Measurements from ENCODE around the gene NDUFS7. TPM values are rescaled to one million over a fixed set of nuclear protein-coding genes. Genes with fewer than 3 reads are reported as not detected.

The NDUFS7 gene
- polyA plus RNA-seq, 3 donors = 119 to 232 (median 211) TPM

GRCh38 chr19:1399745-1400144, 16.0 kb downstream of the NDUFS7 start:
- Histone ChIP-seq H4K20me1 (ENCODE audit: insufficient read depth, low read length) (no peaks in the 10 kb centered on the region), H3K4me3 (replicated peaks in 1 of 3; ENCODE audit: low read depth in 2 of 3, low read length in 3 of 3) (no peak overlapping the region), H3K36me3 (replicated peaks in 1 of 2; ENCODE audit: control insufficient read depth in 1 of 2, insufficient read depth in 2 of 2, low read length in 2 of 2) (peaks cover 3 to 8% of the 10 kb centered on the region in 2 donors), H3K27ac (ENCODE audit: low read depth in 1 of 2, low read length in 2 of 2) (no peak overlapping the region), H3K4me1 (ENCODE audit: control insufficient read depth in 1 of 2, insufficient read depth in 2 of 2, low read length in 2 of 2) (peaks cover 24 to 47% of the 10 kb centered on the region in 2 donors), H3K9ac (ENCODE audit: insufficient read depth, low read length, poor library complexity, severe bottlenecking) (no peak overlapping the region), H3K27me3 (ENCODE audit: control insufficient read depth in 2 of 2, insufficient read depth in 2 of 2, low read length in 2 of 2) (peaks cover 4 to 32% of the 10 kb centered on the region in 2 donors), H3K4me2 (replicated peaks; ENCODE audit: extremely low read depth, low read length, poor library complexity, severe bottlenecking) (no peak overlapping the region), H2AFZ (ENCODE audit: insufficient read depth, low read depth, low read length, poor library complexity, severe bottlenecking) (no peak overlapping the region), H3K79me2 (ENCODE audit: insufficient read depth, low read length) (no peaks in the 10 kb centered on the region), H3K9me3 (replicated peaks in 1 of 2; ENCODE audit: control insufficient read depth in 1 of 2, insufficient read depth in 1 of 2, low read length in 2 of 2) (no peaks in the 10 kb centered on the region)
- Mint-ChIP-seq H3K27ac (no peak overlapping the region), H3K4me1 (peaks cover 33% of the 10 kb centered on the region), H3K27me3 (ENCODE audit: low read depth in 3 of 3) (peaks cover 21 to 44% (median 31%) of the 10 kb centered on the region in 3 donors), H3K9me3 (peaks cover 0 to 3% (median 1%) of the 10 kb centered on the region in 7 donors), H3K4me3 (no peak overlapping the region), H3K36me3 (peaks cover 0 to 3% of the 10 kb centered on the region in 2 donors)
- DNase-seq = no peak
- intact Hi-C loops (cut with micrococcal nuclease) = no loop called here
- WGBS (ENCODE audit: insufficient coverage) = 96% methylated on average over 14 of the region's 15 CpGs
- TF ChIP-seq CTCF (IDR thresholded peaks at IDR 0.05) = no peak

GRCh38 chr19:1400281-1401137, 16.8 kb downstream of the NDUFS7 start:
- intact Hi-C loops (cut with micrococcal nuclease) = no loop called here
- no peak overlapping the region for H3K27ac Mint-ChIP-seq
- Histone ChIP-seq H3K4me2 (replicated peaks; ENCODE audit: extremely low read depth, low read length, poor library complexity, severe bottlenecking) (peak overlapping the region; percentile 92), H3K4me3 (replicated peaks in 1 of 3; ENCODE audit: low read depth in 2 of 3, low read length in 3 of 3) (peak overlapping the region; percentile 6 to 74 (median 21)), H4K20me1 (ENCODE audit: insufficient read depth, low read length) (no peaks in the 10 kb centered on the region), H3K27me3 (ENCODE audit: control insufficient read depth in 2 of 2, insufficient read depth in 2 of 2, low read length in 2 of 2) (peaks cover 4 to 32% of the 10 kb centered on the region in 2 donors), H3K79me2 (ENCODE audit: insufficient read depth, low read length) (no peaks in the 10 kb centered on the region), H3K36me3 (replicated peaks in 1 of 2; ENCODE audit: control insufficient read depth in 1 of 2, insufficient read depth in 2 of 2, low read length in 2 of 2) (peaks cover 0 to under 1% of the 10 kb centered on the region in 2 donors), H3K4me1 (ENCODE audit: control insufficient read depth in 1 of 2, insufficient read depth in 2 of 2, low read length in 2 of 2) (peaks cover 24 to 47% of the 10 kb centered on the region in 2 donors), H3K9me3 (replicated peaks in 1 of 2; ENCODE audit: control insufficient read depth in 1 of 2, insufficient read depth in 1 of 2, low read length in 2 of 2) (no peaks in the 10 kb centered on the region), H2AFZ (ENCODE audit: insufficient read depth, low read depth, low read length, poor library complexity, severe bottlenecking) (peak overlapping the region; percentile 73), H3K9ac (ENCODE audit: insufficient read depth, low read length, poor library complexity, severe bottlenecking) (peak overlapping the region; percentile 59), H3K27ac (ENCODE audit: low read depth in 1 of 2, low read length in 2 of 2) (no peak overlapping the region)
- TF ChIP-seq CTCF (IDR thresholded peaks at IDR 0.05) = no peak
- peaks cover 0 to 3% of the 10 kb centered on the region in 2 donors for H3K36me3 Mint-ChIP-seq
- H3K9me3 Mint-ChIP-seq = peaks cover 0 to 3% (median 1%) of the 10 kb centered on the region in 7 donors
- no peak for DNase-seq
- whole genome bisulfite sequencing (ENCODE audit: insufficient coverage) = 26% methylated on average over 22 of the region's 36 CpGs
- peaks cover 21 to 44% (median 31%) of the 10 kb centered on the region in 3 donors for H3K27me3 Mint-ChIP-seq (ENCODE audit: low read depth in 3 of 3)
- peak overlapping the region; percentile 61 to 79 for H3K4me3 Mint-ChIP-seq
- peaks cover 33% of the 10 kb centered on the region for H3K4me1 Mint-ChIP-seq

Measured in CD14-positive monocyte (primary cell).